GM19035 (cell line): Measurements from ENCODE around the gene MAEA.
"Not testable (repeated sequence)": the region's sequence is repeated elsewhere in the genome, so short reads cannot be mapped to it uniquely, and the experiment has no call there.

Experiments used
- ATAC-seq: cut with Tn5 transposase; IDR thresholded peaks from one replicate; pipeline ENCODE4 v1.9.1; 2021; ENCODE audit not compliant: unreplicated experiment

MAEA gene

DNA sequence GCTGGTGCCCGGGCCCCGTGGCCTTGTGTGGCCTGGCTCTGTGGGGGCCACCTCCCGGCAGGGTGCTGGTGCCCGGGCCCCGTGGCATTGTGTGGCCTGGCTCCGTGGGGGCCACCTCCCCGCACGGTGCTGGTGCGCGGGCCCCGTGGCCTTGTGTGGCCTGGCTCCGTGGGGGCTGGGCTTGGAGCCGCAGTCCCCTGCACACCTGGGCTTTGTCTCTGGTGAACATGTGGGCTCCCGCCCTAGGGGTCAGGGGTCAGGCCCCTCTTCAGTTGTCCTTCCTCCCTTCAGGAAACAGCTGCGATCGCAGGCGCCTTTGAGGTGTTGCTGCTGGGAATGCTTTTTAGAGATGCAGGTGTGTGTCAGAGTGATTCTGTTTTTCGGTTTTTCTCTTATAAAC is 74.5 kb downstream of the MAEA start:
- no peak for ATAC-seq

DNA sequence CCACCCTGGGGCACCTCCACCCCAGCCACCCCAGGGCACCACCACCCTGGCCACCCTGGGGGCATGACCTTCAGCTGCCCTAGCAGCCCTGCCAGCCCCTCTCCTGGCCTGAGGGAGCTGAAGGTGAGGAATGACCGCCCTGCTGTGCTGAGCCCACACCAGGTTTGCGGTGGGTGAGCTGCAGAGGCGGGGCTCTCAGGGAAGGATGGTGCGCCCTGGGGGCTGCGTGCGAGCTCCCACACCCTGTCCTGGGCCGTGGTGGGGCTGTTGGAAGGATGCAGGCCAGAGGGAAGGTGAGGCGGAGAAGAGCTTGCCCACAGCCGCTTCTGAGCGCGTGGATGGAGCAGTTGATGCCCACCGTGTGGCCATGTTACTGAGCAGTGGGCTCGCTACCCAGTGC is 75.1 kb downstream of the MAEA start:
- ATAC-seq: no peak

DNA sequence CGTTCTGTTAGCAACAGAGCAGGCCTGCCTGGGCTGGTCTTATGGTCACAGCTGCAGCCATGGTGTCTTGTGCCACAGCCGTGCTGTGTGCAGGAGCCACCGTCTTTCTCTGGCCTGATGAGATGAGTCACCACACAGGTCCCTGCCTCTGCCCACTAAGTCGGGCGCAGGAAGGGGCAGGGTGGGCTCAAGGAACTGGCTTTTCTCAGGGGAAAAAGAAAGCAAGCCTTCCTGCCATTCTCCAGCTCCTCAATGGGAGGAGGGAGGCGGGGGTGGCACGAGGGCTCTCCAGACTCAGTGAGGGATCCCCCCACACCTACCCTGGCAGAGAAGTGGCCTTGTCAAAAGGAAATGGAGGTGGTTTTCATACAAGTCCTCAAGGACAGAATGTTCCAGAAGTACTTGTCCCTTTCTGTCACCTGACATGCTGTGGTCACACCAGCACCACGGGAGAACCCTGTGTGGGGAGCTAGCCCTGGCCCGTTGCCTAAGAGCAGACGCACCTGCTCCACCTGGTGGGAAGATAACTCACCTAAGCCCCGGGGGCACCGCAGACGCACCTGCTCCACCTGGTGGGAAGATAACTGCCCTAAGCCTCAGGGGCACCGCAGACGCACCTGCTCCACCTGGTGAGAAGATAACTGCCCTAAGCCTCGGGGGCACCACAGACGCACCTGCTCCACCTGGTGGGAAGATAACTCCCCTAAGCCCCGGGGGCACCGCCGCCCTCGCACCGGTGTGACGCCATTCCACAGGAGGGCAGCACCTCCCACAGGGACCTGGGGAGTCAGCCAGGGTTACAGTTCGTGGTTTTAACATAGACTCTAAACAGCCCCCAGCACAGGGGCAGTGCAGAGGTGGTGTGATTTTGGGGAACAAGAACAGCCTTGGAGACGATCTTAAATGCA is 75.8 kb downstream of the MAEA start:
- ATAC-seq: no peak

DNA sequence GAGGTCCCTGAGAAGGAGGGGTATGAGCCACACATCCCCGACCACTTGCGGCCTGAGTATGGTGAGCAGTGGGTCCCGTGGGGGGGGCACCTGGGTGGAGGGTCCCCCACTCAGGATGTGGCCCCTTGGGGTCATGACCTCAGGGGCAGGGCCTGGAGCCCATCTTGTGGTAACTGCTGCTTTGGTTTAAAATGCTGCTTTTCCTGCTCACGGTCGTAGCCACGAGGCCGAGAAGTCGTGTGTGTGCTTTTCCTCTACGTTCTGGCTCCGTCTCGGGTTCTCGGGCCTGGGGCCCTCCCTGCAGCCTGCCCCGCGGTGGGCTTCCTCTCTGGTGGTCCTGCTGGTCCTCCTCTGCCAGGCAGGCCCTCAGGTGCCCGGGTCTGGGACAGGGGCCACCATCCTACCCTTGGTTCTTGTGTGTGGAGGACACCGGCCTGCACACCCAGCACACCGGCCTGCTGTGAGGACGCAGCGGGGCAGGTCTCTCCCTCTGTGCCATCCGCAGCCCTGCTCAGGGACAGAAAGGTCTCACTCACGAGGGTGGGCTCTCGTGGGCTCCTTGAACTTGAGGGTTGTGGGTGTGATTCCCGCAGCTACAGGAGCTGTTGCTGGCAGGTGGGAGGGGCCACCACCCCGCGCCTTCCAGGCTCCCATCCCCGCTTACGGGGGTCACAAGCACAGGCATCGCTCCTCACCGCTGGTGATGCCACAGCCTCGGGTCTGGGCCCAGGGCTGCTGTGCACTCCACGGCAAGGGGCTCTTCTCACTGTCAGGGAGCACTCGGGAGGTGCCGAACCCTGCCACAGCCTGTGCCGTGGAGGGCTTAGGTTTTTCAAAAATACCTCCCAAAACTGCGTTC is 76.9 kb downstream of the MAEA start:
- ATAC-seq: no peak

DNA sequence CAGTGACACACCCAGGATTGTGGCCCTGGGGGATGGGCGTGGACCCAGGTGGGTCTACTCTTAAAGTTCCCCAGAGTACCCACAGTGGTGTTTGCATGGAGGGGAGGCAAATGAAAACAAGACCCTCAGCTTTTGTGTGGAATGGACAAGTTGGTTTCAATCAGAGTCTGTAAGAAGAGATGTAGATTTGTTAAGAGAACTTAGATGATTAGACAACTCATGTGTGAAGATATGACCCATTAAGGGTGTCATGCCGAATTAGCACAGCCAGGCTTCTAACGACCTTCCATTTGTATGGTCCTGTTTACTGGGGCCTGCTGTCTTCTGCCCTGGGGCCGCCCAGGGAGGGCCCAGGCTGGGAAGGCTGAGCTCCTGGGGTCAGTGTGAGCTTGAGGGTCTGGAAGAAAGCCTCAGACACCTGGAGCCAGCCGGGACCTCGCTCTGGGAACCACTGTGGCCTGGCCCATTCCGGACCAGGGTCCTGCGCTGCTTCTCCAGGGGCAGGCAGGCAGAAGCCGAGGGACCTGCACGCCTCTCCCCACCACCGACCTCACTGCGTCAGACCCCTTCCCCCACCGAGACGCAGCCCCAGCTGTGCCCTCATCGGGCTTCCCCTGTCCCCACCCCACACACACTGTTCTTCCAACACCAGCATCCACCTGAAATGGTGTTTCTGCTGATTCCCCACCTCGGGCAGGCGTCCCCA is 77.7 kb downstream of the MAEA start:
- no peak for ATAC-seq

DNA sequence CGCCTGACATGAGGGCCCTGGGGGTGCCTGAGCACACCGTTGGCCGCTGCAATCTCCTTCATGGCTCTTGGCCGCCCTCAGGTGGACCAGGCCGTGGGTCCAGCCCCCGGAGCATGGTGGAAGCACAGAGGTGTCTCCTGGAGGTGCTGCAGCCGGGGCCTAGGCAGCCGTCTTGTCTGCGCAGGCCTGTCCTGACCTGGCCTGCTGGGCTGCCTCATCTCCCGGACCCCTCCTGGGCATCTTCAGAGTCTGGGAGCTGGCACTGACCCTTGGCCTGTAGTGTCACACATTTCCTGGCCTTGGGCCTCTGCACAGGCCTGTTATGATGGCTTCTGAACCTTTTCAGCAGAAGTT is 78.2 kb downstream of the MAEA start:
- no peak for ATAC-seq

DNA sequence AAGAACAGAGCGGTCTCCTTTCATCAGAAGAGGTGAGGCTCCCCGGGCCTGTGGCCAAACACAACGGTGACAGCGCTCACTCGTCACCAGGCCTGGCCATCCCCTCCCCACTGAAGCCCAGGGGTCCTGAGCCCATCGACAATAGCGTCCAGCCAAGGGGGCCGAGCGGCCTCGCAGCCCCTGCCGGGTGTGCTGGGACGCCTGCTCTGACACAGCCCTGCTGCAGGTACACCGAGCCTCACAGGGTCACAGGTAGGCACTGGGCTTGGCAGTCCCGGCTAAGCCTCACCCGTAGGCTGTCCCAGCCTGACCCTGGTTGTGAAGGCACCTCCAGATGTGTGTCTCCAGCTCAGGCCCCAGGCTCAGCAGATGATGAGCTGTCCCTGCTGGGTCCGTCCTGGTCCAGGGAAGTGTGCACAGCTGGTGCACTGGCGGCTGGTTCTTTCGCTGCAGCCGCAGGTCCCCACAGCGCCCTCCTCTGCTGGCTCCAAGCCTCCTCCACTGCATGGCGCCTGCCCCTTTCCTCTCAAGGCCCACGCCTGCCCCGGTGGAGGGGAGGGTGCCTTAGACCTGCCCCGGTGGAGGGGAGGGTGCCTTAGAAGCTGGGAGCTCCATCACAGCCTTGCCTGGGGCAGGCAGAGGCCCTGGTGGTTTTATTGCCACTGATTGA is 78.9 kb downstream of the MAEA start:
- ATAC-seq: no peak

DNA sequence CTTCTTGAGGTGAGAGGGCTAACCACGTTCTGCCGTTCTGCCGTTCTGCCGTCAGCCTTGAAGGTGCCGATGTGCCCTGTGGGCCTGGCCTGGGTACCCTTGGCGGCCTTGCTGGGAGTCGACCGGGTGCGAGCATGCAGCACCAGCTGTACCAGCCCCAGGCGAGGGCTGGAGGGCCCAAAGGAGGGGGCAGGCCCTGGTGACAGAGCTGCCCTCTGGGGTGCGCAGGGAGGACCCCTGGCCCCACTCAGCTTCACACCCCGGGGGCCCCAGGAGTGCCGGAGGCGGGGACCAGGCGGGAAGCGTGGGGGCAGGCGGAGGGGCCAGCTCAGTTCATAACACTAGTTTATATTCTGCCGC is 79.4 kb downstream of the MAEA start:
- no peak for ATAC-seq

DNA sequence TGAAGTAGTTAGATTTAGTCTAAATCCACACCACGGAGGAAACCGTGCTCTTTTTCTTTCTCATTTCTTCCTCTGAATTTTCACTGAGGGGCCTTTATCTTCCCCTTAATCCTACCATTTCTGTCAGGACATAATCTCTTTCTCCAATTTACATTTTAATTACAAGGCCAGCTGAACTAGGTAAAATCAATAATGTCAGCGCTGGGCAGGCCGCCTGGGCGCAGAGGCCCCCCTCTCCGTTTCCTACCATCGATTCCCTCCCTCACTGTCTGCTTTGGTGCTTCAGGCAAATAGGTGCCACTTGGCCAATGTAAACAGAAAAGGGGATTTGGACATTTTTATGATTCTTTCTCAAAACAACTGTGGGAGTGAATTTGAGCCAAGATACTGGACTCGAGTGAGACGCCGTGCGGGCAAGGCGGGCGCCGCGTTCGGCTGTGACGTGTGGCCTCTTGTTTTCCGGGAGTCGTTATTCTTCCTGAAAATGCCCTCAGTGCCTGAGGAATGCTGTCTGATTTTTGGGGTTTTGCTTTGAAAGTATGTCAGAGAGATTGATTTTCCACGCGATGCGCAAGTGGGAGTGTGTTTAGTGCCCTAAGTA is 79.9 kb downstream of the MAEA start:
- no peak for ATAC-seq

DNA sequence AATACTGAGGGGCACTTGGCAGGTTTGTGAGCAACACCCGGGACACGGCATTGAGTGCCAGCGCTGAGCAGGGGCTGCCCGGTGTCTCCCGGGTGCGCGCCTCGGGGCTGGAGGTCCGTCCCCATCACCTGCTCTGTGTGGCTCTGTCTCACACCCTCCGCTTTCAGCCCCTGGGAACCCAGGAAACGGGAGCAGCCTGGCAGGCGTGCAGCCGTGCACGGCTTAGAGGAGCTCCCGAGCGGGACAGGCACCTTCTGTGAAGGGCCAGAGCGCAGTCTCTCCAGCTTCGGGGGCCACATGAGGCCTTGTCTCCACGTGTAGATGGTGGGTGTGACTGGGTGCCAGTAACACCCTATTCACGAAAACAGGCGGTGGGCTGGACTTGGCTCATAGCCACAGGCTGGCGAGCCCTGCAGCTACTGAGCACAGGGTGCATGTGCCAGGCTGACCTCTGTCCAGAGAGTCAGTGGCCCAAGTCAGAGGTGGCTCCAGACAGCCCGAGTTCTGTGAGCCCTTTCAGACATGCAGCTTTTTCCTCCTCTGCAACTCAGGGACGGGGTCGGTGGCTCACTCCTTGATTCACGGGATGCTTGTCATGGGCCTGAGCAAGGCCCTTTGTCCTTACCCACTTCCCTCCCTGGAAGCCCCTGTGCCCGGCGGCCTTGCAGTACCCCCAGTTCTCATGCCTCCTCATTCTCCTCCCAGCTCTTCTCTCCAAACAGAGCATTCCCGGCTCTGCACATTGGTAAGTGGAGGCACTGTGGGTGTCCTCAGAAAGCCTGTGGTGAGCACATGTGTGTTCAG is 80.8 kb downstream of the MAEA start:
- no peak for ATAC-seq

DNA sequence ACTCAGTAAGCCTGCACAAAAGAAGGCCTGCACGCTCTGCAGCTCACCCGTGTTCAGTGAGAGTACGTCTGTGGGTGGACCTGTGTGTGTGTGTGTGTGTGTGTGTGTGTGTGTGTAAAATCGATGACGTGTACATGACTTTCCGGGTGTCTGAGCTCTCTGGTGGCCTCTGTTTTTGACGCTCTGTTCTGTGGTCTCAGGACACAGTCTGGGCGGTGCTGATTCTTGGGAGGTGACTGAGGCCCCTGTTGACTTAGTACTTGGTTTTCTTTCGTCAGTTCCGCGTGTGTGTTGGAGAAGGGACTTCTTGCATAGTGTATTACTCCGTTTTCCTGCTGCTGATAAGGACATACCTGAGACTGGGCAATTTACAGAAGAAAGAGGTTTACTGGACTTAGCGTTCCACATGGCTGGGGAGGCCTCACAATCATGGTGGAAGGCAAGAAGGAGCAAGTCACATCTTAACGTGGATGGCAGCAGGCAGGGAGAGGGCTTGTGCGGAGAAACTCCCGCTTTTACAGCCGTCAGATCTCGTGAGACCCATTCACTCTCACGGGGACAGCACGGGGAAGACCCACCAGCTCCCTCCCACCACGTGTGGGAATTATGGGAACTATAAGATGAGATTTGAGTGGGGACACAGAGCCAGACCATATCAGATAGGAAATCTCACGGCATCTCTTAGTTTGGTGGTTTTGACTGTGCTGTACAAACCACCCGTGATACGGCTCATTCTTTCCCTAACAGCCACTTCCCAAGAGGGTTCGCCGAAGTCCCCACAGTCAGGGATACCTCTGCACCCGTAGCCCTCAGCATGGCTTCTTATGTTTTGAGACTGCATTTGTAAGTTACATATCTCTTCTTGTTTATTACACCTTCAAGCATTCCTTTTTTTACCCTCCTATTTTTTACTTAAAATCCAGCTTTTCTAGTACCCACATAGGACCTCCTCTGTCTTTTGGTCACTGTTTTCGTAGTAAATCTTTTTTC is 81.8 kb downstream of the MAEA start:
- ATAC-seq: no peak

DNA sequence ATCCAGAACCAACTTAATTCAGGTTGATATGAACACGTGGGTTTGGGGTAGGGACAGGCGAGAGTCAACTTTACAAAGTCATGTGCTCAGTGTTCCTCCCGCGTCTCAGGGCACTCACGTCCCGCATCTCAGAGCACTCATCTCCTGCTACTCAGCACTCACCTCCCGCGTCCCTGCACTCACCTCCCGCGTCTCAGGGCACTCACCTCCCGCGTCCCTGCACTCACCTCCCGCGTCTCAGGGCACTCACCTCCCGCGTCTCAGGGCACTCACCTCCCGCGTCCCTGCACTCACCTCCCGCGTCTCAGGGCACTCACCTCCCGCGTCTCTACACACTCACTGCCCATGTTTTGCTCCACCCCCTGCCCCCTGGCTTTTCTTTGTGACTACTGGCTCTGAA is 82.9 kb downstream of the MAEA start:
- not testable (repeated sequence) for ATAC-seq

DNA sequence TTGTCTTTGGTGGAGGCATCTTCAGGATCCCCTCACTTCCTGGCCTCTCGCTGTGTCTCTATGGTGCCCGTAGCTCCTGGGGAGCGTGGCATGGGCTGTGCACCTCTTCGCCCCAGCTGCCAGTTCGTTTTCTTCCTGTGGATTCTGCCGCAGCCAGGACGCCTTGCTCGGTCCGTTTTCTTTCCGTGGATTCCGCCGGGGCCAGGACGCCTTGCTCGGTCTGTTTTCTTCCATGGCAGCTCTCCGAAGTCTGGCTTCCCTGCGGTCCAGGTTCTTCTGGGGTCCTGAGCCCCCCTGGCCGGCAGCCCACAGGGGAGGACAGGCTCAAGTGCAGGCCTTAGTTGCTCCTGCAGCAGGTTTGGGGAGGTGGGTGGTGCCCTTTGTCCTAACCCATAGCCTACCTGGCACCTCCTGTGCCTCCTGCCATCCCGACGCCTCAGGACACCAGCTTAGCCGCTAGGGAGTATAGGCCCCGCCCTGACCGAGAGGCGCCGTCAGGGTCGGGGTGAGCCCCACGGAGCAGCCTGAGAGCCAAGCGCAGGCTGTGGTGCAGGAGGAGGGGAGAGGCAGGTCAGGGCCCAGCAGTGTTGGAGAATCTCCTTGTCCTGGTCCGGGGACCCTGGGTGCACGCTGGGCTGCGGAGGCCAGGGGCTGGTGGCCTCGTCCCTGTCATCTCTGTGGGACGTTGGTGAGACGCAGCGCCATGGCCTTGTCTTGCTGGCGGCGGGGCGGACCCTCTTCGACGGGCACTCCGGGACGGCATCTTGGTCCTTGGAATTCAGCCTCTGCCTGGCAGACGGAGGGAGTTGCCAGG is 84.4 kb downstream of the MAEA start:
- ATAC-seq: no peak

DNA sequence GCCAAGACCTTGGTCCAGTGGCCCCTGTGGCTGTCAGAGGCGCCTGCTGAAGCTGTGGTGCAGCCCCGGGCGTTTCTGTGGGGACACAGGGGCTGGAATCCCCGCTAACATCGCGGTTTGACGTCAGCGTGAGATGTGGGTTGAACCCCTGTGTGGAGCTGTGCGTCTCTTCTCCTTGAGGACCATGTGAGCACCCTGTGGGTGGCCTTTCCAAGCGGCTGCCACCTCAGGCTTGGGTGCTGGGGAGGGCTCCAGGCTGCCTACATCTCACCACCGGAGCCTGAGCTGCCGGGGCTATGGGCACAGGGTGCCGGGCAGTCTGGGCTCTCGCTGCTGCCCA is 85.0 kb downstream of the MAEA start:
- ATAC-seq: no peak

DNA sequence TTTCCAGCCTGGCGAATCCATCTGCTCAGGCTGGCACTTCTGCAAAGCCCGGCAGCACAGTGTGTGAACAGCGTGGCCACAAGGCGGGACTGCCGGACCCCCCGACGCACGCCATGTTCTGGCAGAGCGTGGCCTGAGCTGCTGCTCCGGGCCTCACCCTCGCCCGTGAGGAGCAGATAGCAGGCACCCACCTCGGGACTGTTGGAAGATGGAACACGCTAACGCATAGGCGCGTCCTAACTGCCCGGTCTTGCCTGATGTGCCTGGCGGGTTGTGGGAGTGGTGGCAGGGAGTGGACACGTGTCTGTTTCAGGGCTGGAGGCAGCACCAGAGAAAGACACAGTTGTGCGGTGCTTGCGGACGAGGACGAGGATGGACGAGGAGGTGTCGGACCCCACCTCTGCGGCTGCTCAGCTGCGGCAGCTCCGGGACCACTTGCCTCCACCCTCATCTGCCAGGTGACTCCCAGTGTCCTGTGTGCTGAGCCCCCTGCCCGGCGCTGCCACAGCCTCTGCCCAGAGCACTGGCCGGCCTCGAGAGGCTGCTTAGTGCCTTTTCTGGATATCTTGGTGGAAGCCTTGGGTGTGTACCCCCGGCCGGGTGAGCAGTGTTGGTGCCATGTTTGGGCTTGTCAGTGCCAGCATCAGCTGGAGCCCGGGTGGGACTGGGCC is 85.5 kb downstream of the MAEA start:
- no peak for ATAC-seq

DNA sequence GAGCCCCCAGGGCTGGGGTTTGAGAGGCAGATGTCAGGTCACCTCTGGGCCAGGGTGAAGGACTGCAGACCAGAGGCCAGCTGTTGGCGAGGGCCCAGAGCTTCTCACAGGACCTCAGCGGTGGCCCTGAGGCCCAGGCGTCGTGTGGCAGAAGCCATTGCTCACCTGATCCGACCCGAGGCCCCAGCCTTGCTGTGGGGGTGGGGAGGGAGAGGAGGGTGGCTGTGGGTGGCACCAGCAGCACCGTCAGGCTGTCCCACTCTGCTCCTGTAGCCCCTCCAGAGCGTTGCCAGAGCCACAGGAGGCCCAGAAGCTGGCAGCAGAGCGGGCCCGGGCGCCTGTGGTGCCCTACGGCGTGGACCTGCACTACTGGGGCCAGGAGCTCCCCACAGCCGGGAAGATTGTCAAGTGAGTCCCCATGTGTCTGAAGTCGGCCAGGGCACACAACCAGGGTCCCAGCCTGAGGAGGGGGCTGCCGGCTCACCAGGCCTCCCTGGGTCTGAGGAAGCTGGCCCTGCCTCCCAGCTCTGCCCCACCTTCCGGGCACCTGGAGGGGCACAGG is 86.2 kb downstream of the MAEA start:
- ATAC-seq: no peak

DNA sequence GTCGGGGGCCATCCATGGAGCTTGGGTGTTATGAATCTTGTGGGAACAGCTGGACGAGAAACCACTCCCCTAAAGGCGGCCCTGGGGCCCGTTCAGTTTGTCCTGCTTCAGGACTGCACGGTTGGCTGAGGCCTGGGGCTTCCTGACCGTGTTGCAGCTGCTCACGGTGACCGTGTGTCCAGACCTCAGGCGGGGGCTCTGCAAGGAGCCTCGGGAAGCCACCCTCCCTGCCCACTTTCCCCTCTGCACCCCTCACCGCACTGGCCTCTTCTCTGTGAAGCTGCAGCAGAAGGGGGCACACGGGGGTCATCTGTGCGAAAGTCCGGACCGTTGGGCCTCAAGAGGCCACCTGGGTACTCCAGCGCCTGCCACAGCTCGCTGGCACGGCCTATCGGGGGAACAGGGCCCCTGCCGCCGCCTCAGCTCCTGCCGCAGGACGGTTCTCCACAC is 86.7 kb downstream of the MAEA start:
- no peak for ATAC-seq
